CD4-positive, alpha-beta T cell (primary cell): ENCODE results near the gene HABP4. TPM values are rescaled to one million over a fixed set of nuclear protein-coding genes. Genes with fewer than 3 reads are reported as not detected.

Experiments used
- ATAC-seq: fragments of 200-7000 bp; cut with Tn5 transposase; one replicate; pipeline ENCODE4 v1.10.0; 2022; ENCODE audit warnings: mild to moderate bottlenecking; ENCODE audit not compliant: poor library complexity
- CTCF ChIA-PET: fragments of 350-600 bp; sonication (Branson Sonifier 250); formaldehyde crosslinking; loops from one replicate; lab custom pipeline; 2021; ENCODE audit warnings: antibody characterized with exemption, inconsistent platforms; lab: Charles Lee
- POLR2A ChIA-PET: fragments of 350-600 bp; sonication (Branson Sonifier 250); formaldehyde crosslinking; loops from one replicate; lab custom pipeline; 2021; ENCODE audit warnings: antibody characterized with exemption, inconsistent platforms; lab: Charles Lee
- DNase-seq, 14 experiments: peaks; one replicate each; pipeline ENCODE4 v3.0.0-alpha.2; 2013 to 2020; ENCODE audit warnings: mixed read lengths in 2 of 14
- H3K27ac ChIP-seq, 2 donors: one replicate each; pipeline versions ENCODE4 v1.5.1 to v1.7.0; 2013; ENCODE audit warnings: low read length in 2 of 2, low read depth in 1 of 2, mild to moderate bottlenecking in 1 of 2
- H3K27me3 ChIP-seq, 2 experiments: 1 replicate in 1 of 2; 2 replicates in 1 of 2; pipeline versions ENCODE4 v1.6.1 to v1.7.0; 2013; ENCODE audit warnings: low read length in 2 of 2, control low read depth in 1 of 2, mild to moderate bottlenecking in 1 of 2, moderate library complexity in 1 of 2; ENCODE audit not compliant: insufficient read depth in 2 of 2, control insufficient read depth in 1 of 2
- H3K36me3 ChIP-seq: one replicate; pipeline ENCODE4 v1.6.1; 2013; ENCODE audit warnings: low read length, control low read depth; ENCODE audit not compliant: insufficient read depth
- H3K4me1 ChIP-seq: one replicate; pipeline ENCODE4 v1.6.1; 2013; ENCODE audit warnings: low read length, control low read depth; ENCODE audit not compliant: insufficient read depth
- H3K4me3 ChIP-seq: one replicate; pipeline ENCODE4 v1.5.1; 2013; ENCODE audit warnings: mild to moderate bottlenecking, low read length, moderate library complexity
- H3K9me3 ChIP-seq, 2 experiments: 1 replicate in 1 of 2; 2 replicates in 1 of 2; pipeline versions ENCODE4 v1.6.1 to v1.7.0; 2013; ENCODE audit warnings: low read length in 2 of 2, mild to moderate bottlenecking in 2 of 2, control low read depth in 1 of 2, moderate library complexity in 1 of 2; ENCODE audit not compliant: control insufficient read depth in 1 of 2, insufficient read depth in 1 of 2
- H3K27ac Mint-ChIP-seq: one replicate; pipeline ENCODE4 v1.8.0; 2020; ENCODE audit warnings: mixed read lengths
- H3K27me3 Mint-ChIP-seq: one replicate; pipeline ENCODE4 v1.8.0; 2021; ENCODE audit warnings: mixed read lengths
- H3K36me3 Mint-ChIP-seq: one replicate; pipeline ENCODE4 v1.8.0; 2021; ENCODE audit warnings: low read depth, mixed read lengths
- H3K4me1 Mint-ChIP-seq: one replicate; pipeline ENCODE4 v1.8.0; 2021; ENCODE audit warnings: low read depth, mixed read lengths
- H3K4me3 Mint-ChIP-seq: one replicate; pipeline ENCODE4 v1.8.0; 2020; ENCODE audit warnings: mild to moderate bottlenecking, mixed read lengths
- H3K9me3 Mint-ChIP-seq: one replicate; pipeline ENCODE4 v1.8.0; 2020; ENCODE audit warnings: mixed read lengths
- intact Hi-C, 2 experiments: fragments of 100-400 bp; cut with DNase I in 1 of 2; cut with micrococcal nuclease in 1 of 2; formaldehyde crosslinking; loops; one replicate each; pipeline versions ENCODE4 v1.15.1 to v1.9.0; 2023 to 2025; cut with DNase I, micrococcal nuclease
- total RNA-seq, 174 experiments: library from RNA in 2 of 174; stranded (reverse) in 2 of 174; gene quantifications; one replicate each; pipeline ENCODE4 v1.2.3 and lab custom pipeline; 2021 to 2026
- TF ChIP-seq, protein P1 (sequence below): fragments of 200-600 bp; IDR thresholded peaks from one replicate; pipeline ENCODE4 v1.8.0; 2022; ENCODE audit warnings: antibody characterized with exemption, mild to moderate bottlenecking

Gene HABP4
- total RNA-seq, 2 experiments from 2014 or later: 29.7 to 31.7 TPM

DNA sequence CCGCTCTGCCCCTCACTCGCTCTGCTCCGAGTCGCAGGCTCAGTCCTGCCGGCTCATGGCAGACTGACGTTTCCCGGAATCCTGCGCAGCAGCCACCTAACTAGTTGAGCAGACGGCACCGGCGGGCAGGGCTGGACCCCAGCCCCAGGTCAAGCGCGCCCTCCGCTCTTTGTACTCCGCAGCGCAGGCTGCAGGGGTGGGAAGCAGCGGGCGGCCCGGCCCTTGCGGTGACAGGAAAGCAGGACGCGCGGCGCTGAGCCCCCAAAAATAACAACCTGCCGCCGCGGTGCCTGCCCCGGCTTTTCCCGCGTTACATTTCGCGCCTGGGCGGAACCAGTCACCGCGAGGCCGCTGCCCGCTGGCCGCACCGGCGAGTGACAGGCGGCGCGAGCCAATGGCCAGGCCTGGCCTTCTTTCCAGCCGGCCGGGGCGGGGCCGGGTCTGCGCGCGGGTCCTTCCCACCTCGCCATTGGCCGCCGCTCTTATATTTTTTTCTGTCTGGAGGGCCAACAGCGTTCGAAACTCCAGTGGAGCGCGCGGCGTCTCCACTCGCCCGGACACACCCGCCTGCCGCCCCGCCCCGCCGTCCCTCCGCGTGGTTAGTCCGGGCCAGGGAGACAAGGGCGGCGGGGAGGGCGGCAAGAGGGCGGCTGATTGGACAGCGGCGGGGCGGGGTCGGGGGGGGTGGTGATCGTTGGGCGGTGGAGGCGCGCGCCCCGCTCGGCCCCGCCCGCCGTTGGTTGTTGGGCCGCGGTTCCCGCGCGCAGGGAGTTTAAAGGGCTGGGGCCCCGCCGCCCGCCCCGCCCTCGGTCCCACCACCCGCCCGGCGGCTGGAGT is 31.7 kb upstream of the HABP4 start, which contains the start of gene ZNF367:
Gene ZNF367 (minus strand): TSS at position 288 of the 837 bp plus-strand sequence. CDS start 338 bp downstream, outside the sequence.
- Histone ChIP-seq H3K27me3 (no peaks in the 10 kb centered on the region), H3K4me3 (peak within 1 kb of the TSS; percentile 97), H3K4me1 (peaks cover 39% of the 10 kb centered on the region), H3K9me3 (no peaks in the 10 kb centered on the region), H3K27ac (peak within 1 kb of the TSS; percentile 93 to 94), H3K36me3 (no peaks in the 10 kb centered on the region)
- DNase-seq: peak; percentile 76 to 95 (median 90)
- Mint-ChIP-seq H3K9me3 (no peaks in the 10 kb centered on the region), H3K4me3 (peak within 1 kb of the TSS; percentile 93), H3K4me1 (peaks cover 35% of the 10 kb centered on the region), H3K27ac (peak within 1 kb of the TSS; percentile 93), H3K27me3 (no peaks in the 10 kb centered on the region), H3K36me3 (no peaks in the 10 kb centered on the region)
- intact Hi-C loops: loop anchor here (2.0 to 10.0 kb wide), 4 partner anchors 32 to 1694 kb away; partner anchors contain the start of genes SLC35D2 (in 2 of the 2), AOPEP (in 1 of the 2) and HABP4 (in 1 of the 2)
- ChIA-PET POLR2A (interaction anchor here (2.6 to 3.8 kb wide), 3 partner anchors 19 to 36 kb away, joined by 7 to 66 read pairs (median 20); partner anchors contain the start of genes HABP4 and SLC35D2), CTCF (no interaction called here)
- ATAC-seq: peak; percentile 65
- TF ChIP-seq, protein P1, sequence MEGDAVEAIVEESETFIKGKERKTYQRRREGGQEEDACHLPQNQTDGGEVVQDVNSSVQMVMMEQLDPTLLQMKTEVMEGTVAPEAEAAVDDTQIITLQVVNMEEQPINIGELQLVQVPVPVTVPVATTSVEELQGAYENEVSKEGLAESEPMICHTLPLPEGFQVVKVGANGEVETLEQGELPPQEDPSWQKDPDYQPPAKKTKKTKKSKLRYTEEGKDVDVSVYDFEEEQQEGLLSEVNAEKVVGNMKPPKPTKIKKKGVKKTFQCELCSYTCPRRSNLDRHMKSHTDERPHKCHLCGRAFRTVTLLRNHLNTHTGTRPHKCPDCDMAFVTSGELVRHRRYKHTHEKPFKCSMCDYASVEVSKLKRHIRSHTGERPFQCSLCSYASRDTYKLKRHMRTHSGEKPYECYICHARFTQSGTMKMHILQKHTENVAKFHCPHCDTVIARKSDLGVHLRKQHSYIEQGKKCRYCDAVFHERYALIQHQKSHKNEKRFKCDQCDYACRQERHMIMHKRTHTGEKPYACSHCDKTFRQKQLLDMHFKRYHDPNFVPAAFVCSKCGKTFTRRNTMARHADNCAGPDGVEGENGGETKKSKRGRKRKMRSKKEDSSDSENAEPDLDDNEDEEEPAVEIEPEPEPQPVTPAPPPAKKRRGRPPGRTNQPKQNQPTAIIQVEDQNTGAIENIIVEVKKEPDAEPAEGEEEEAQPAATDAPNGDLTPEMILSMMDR: no peak

DNA sequence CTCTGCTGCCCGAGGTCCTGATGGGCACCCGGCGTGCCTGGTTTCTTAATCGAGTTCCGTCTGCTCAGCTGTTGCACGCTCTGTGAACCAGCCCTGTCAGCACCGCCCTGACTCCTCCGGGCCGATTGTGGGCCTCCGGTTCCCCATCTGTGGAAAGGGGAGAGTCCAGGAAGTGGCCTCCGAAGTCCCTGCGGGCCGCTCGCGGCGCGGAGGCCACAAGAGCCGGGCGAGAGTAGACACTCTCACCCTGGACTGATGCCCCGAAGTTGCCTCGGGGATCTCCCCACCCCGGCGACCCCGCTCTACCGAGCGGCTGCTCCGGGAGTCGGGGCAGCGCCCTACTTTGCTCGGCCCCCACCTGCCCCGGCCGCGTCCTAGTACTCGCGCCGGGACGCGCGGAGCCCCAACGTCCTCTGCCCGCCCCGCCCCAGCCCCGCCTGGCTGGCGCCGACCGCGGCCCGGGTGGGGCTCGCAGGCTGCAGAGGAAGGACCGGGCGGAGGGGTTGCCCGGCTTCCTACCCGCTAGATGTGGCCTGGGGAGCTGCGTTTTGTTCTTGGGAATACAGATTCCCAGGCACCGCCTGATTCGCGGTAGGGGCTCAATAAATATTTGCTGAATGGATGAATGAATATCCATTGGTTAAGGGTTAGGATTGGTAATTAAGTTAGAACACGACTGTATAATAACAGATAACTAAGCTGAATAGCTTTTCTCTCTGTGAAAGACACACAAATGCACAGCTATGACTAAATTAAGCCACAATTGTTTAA is 30.9 kb upstream of the HABP4 start:
- H3K9me3 Mint-ChIP-seq: no peaks in the 10 kb centered on the region
- intact Hi-C loops: loop anchor here (2.0 to 10.0 kb wide), 4 partner anchors 32 to 1694 kb away; partner anchors contain the start of genes SLC35D2 (in 2 of the 2), AOPEP (in 1 of the 2) and HABP4 (in 1 of the 2)
- H3K4me1 Mint-ChIP-seq: peaks cover 27% of the 10 kb centered on the region
- peak overlapping the region; percentile 82 for H3K27ac Mint-ChIP-seq
- CTCF ChIA-PET: interaction anchor here (1.0 kb wide), 1 partner anchor 32 kb away, joined by 3 read pairs; no protein-coding TSS in a partner anchor
- DNase-seq: peak in 12 of 14 experiments; percentile 9 to 79 (median 52)
- Histone ChIP-seq H3K27ac (peak overlapping the region; percentile 85 to 86), H3K27me3 (no peaks in the 10 kb centered on the region), H3K9me3 (no peaks in the 10 kb centered on the region), H3K4me3 (peak overlapping the region; percentile 97), H3K36me3 (no peaks in the 10 kb centered on the region), H3K4me1 (peaks cover 33% of the 10 kb centered on the region)
- no peaks in the 10 kb centered on the region for H3K27me3 Mint-ChIP-seq
- H3K4me3 Mint-ChIP-seq: peak overlapping the region; percentile 93
- TF ChIP-seq, protein P1: no peak
- POLR2A ChIA-PET: interaction anchor here (0.8 to 3.8 kb wide), 6 partner anchors 20 to 148 kb away, joined by 3 to 66 read pairs (median 6); partner anchors contain the start of genes HABP4 and SLC35D2
- peak; percentile 31 for ATAC-seq
- no peaks in the 10 kb centered on the region for H3K36me3 Mint-ChIP-seq

DNA sequence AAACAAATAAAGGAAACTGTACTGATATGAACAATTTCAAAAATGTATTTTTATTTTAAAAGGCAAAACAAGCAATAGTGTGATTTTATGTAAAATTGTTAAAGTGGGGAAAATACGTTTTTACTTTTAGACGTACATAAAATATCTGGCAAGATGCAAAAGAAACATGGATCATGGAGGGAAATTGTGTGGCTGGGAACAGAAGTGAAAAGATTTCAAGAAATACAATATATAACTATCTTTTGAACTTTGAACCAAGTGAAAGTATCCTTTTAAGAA is 30.3 kb upstream of the HABP4 start:
- intact Hi-C loops: loop anchor here (2.0 to 10.0 kb wide), 4 partner anchors 31 to 1695 kb away; partner anchors contain the start of genes SLC35D2 (in 2 of the 2), AOPEP (in 1 of the 2) and HABP4 (in 1 of the 2)
- H3K27ac Mint-ChIP-seq: peak overlapping the region; percentile 82
- DNase-seq (no peak), ATAC-seq (no peak)
- H3K4me3 Mint-ChIP-seq: peak overlapping the region; percentile 75
- CTCF ChIA-PET: interaction anchor here (1.0 kb wide), 1 partner anchor 32 kb away, joined by 3 read pairs; no protein-coding TSS in a partner anchor
- H3K4me1 ChIP-seq: peaks cover 27% of the 10 kb centered on the region
- POLR2A ChIA-PET: interaction anchor here (0.8 to 3.8 kb wide), 6 partner anchors 20 to 148 kb away, joined by 3 to 66 read pairs (median 6); partner anchors contain the start of genes HABP4 and SLC35D2
- no peaks in the 10 kb centered on the region for H3K36me3 ChIP-seq
- H3K27ac ChIP-seq: peak overlapping the region in 1 of 2 donors; percentile 86
- peaks cover 25% of the 10 kb centered on the region for H3K4me1 Mint-ChIP-seq
- H3K9me3 Mint-ChIP-seq: no peaks in the 10 kb centered on the region
- no peaks in the 10 kb centered on the region for H3K27me3 ChIP-seq
- no peaks in the 10 kb centered on the region for H3K36me3 Mint-ChIP-seq
- TF ChIP-seq, protein P1: no peak
- no peaks in the 10 kb centered on the region for H3K9me3 ChIP-seq
- H3K4me3 ChIP-seq: peak overlapping the region; percentile 97
- no peaks in the 10 kb centered on the region for H3K27me3 Mint-ChIP-seq
